Keratinocyte (primary cell): Measurements from ENCODE around the gene EXOC4.

Experiments used
- EZH2 ChIP-seq: IDR thresholded peaks from one replicate; pipeline ENCODE4 v1.6.1; 2012; ENCODE audit warnings: inconsistent platforms, mild to moderate bottlenecking, low read length, moderate library complexity
- TF ChIP-seq, protein P1 (sequence below), 3 experiments: IDR thresholded peaks in 1 of 3; conservative IDR thresholded peaks in 1 of 3; optimal IDR thresholded peaks in 1 of 3; 2 replicates in 2 of 3; 3 replicates in 1 of 3; pipeline versions ENCODE3 to v1.5.1; 2011; ENCODE audit warnings: low read length in 3 of 3, mild to moderate bottlenecking in 3 of 3, moderate library complexity in 2 of 3, control low read depth in 1 of 3, inconsistent platforms in 1 of 3; ENCODE audit not compliant: insufficient read depth in 2 of 3; ENCODE audit errors: extremely low read depth in 1 of 3

DNA sequence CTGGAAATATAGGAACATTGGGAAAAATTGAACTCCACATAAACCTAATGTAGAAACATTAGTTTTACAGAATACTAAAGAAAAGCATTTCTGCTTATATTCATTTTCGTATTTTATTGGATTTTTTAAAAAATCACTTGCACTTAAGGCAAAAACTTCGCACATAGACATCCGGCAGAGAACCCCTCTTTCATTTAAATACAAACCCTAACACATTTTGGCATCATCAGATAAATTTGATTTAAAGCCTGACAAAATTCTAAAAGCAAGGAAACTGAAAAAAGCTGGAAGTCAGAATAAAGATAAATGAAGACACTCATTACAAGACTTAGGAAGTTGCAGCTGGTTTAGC, 396 bp upstream of the EXOC4 start:
- TF ChIP-seq, protein P1, sequence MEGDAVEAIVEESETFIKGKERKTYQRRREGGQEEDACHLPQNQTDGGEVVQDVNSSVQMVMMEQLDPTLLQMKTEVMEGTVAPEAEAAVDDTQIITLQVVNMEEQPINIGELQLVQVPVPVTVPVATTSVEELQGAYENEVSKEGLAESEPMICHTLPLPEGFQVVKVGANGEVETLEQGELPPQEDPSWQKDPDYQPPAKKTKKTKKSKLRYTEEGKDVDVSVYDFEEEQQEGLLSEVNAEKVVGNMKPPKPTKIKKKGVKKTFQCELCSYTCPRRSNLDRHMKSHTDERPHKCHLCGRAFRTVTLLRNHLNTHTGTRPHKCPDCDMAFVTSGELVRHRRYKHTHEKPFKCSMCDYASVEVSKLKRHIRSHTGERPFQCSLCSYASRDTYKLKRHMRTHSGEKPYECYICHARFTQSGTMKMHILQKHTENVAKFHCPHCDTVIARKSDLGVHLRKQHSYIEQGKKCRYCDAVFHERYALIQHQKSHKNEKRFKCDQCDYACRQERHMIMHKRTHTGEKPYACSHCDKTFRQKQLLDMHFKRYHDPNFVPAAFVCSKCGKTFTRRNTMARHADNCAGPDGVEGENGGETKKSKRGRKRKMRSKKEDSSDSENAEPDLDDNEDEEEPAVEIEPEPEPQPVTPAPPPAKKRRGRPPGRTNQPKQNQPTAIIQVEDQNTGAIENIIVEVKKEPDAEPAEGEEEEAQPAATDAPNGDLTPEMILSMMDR (optimal IDR thresholded peaks at IDR 0.05 in 1 of 3, IDR thresholded peaks at IDR 0.05 in 1 of 3, conservative IDR thresholded peaks at IDR 0.05 in 1 of 3; ENCODE audit: extremely low read depth in 1 of 3, insufficient read depth in 2 of 3, low read length in 3 of 3) = no peak
- no peak for TF ChIP-seq EZH2
